ENCODE measurements around the gene HBM.

Gene HBM

GRCh38 chr16:154217-155030 is 11.4 kb upstream of the HBM start (continued):
- 0 out of 2 replicates have a peak, but pooled peaks have one; percentile 14 for TF ChIP-seq ZNF692 (tag by site-specific recombination; IDR thresholded peaks at IDR 0.05)

- CTCF ChIA-PET: interaction anchor here (0.7 to 1.2 kb wide), 2 partner anchors 37 to 48 kb away, joined by 4 to 5 read pairs; no protein-coding TSS in a partner anchor
- peak overlapping the region; percentile 36; the same call in 1 of the 2 replicates for H3K4me3 ChIP-seq (ENCODE audit: low read depth, low read length)
These were observed 10.8 kb upstream of the HBM start for GRCh38 chr16:155031-155398.

GRCh38 chr16:159136-159849 is 6.5 kb upstream of the HBM start:
- Histone ChIP-seq H3K4me1 (ENCODE audit: control insufficient read depth, insufficient read depth, low read length) (no peaks in the 10 kb centered on the region), H3K9me3 (ENCODE audit: control insufficient read depth, insufficient read depth, low read depth, low read length) (no peaks in the 10 kb centered on the region), H3K36me3 (ENCODE audit: control insufficient read depth in 2 of 2, insufficient read depth in 1 of 2, low read length in 2 of 2) (no peaks in the 10 kb centered on the region), H3K27ac (ENCODE audit: extremely low read depth, low read depth, low read length) (no peak overlapping the region), H3K4me3 (ENCODE audit: low read depth, low read length) (no peak overlapping the region)
- POLR2A ChIA-PET: interaction anchor here (0.6 to 0.7 kb wide), 4 partner anchors 11 to 72 kb away, joined by 3 to 6 read pairs (median 4); no protein-coding TSS in a partner anchor
- CTCF ChIA-PET: no interaction called here
- TF ChIP-seq ZNF23 (tag by site-specific recombination; IDR thresholded peaks at IDR 0.05; ENCODE audit: borderline replicate concordance): no peak
- TF ChIP-seq KLF1 (tag by site-specific recombination; IDR thresholded peaks at IDR 0.05): peak; percentile 51
- 0 out of 2 replicates have a peak, but pooled peaks have one; percentile 32 for TF ChIP-seq KLF9 (tag by site-specific recombination; IDR thresholded peaks at IDR 0.05; ENCODE audit: low read depth)
- TF ChIP-seq PATZ1 (tag by site-specific recombination; IDR thresholded peaks at IDR 0.05): no peak
- TF ChIP-seq ZBTB11 (tag by site-specific recombination; conservative IDR thresholded peaks at IDR 0.05; ENCODE audit: low read depth): no peak
- TF ChIP-seq ZNF677 (tag by site-specific recombination; IDR thresholded peaks at IDR 0.05): no peak

More at GRCh38 chr16:155031-155398, 10.8 kb upstream of the HBM start:
- Histone ChIP-seq H3K9me3 (ENCODE audit: control insufficient read depth, insufficient read depth, low read depth, low read length) (no peaks in the 10 kb centered on the region), H3K4me1 (ENCODE audit: control insufficient read depth, insufficient read depth, low read length) (no peaks in the 10 kb centered on the region), H3K27ac (ENCODE audit: extremely low read depth, low read depth, low read length) (no peak overlapping the region), H3K36me3 (ENCODE audit: control insufficient read depth in 2 of 2, insufficient read depth in 1 of 2, low read length in 2 of 2) (no peaks in the 10 kb centered on the region)
- 0 out of 2 replicates have a peak, but pooled peaks have one; percentile 18 for TF ChIP-seq PRDM10 (tag by site-specific recombination; IDR thresholded peaks at IDR 0.05)
- TF ChIP-seq ZNF280C (tag by site-specific recombination; IDR thresholded peaks at IDR 0.05): no peak
- POLR2A ChIA-PET: interaction anchor here (0.6 kb wide), 1 partner anchor 1224 kb away, joined by 4 read pairs; no protein-coding TSS in a partner anchor

All from HEK293 (cell line).